NCI-H128 (cell line): ENCODE results near the gene OR52W1.
A peak's percentile ranks its signal among the peaks of the same experiment; 100 is the strongest.
"Not testable (repeated sequence)": the region's sequence is repeated elsewhere in the genome, so short reads cannot be mapped to it uniquely, and the experiment has no call there.

Experiments used
- DNase-seq: peaks from one replicate; lab custom pipeline; 2025; ENCODE audit not compliant: unreplicated experiment; lab: John Stamatoyannopoulos, UW

Gene OR52W1

DNA sequence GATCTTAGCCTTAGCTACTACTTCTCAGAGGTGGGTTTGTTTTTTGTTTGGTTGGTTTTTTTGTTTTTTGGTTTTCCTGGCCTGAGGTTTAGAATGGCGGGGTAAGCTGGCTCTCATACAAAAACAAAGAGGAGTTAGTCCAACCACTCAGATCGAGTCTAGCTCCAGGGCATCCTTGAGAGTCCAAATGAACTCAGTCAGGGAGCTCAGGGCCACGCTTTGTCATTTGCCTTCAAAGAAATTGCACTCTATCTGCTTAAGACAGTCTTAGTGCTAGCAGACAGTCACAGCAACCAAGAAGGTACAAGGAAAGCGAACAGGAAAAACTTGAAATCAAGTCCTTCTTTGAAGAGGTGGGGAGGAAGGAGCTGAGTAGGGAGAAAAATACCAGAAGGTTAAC lies 17.5 kb downstream of the OR52W1 start:
- no peak for DNase-seq

DNA sequence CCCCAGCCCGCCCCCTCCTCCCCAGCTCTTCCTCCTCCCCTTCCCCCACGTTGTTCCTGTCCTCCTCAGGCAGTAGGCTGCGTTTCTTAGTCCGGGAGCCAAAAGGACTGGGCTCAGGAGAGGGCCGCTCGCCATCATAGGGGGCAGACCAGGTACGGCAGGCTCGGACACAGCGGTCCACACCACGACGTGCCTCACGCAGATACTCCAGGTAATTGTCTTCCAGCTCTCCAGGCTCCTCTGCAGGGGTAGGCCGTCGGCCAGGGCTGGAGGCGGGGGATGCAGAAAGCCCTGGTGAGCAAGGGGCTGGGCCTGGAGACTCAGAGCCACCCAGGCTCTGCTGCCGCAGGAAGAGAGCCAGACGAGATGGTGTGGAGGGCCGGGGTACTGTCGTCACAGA lies 18.7 kb downstream of the OR52W1 start:
- DNase-seq: no peak

- DNase-seq: no peak
These were observed 20.3 kb downstream of the OR52W1 start for GRCh38 chr11:6219359-6219758.

DNA sequence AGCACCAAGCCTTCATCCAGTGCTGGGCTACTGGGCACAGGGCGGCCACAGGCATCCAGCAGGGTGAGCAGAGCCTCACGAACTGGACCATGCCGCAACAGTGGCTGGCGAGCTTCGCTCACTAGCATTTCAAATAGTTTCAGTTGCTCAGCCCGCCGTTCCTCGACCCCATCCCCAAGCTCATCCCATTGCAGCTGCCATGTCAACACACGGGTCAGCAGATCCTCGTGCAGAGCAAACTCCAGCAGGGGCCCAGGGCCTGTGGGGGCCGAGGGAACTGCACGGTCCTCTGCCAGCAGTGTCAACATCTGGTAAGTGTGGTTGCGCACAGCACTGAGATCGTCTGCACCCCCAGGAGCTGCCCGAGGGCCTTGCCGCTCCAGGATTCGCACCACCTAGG lies 24.8 kb downstream of the OR52W1 start:
- no peak for DNase-seq

DNA sequence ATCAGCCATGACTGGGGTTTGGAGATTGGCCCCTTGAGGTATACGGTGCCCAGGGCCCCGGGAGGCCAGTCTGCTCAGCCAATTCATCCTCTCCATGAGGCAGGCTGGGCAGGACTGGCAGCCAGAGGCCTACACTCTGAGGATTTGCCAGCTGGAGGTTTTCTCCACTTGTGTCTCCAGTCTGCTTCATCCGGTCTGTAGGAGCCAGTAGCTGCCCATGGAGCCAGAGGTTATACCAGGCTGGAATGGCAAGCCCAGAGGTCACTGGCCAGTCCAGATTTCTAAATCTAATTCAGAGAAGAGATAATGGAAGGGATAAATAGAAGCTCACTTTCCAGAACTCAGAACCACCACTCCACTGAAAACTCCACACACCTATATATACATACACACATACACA lies 25.4 kb downstream of the OR52W1 start:
- no peak for DNase-seq

- no peak for DNase-seq
These were observed 26.0 kb downstream of the OR52W1 start for GRCh38 chr11:6225024-6225423.

DNA sequence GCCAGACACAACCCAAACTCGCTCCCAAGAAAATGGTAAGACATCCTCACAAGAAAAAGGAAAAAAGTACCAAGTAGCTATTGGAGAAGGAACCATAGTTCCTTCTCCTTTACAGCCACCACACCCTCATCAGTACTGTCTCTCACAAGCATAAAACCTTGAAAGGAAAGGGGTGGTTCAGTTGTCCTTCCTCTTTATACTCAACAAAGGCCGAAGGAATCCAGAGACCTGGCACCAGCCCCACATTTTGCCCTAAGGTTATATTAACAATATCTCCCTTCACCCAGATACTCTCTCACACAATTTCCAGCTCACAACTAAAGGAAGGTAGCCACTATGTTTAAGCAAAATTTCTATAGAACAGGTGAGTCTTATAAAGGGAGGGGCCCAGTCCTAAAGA lies 26.9 kb downstream of the OR52W1 start:
- no peak for DNase-seq

DNA sequence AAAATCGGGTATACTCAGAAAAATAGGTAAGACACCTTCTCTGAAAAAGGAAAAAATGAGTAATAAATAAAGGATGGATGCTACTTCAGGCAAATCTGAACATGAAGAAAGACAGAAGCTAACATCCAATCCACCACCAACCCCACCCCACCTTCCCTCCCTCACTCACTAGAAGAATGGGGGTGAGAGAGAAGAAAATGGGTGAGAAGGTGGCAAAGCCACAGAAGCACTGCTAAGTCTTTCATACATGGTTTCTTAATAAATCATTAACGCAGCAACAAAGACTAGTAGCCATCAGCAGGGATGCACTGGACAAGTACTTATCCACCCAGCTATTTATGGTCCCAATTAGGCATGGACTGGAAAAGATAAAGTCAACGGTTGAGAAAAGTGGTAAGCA lies 29.5 kb downstream of the OR52W1 start:
- no peak for DNase-seq

- no peak for DNase-seq
These were observed 30.9 kb downstream of the OR52W1 start for GRCh38 chr11:6229911-6230310.

DNA sequence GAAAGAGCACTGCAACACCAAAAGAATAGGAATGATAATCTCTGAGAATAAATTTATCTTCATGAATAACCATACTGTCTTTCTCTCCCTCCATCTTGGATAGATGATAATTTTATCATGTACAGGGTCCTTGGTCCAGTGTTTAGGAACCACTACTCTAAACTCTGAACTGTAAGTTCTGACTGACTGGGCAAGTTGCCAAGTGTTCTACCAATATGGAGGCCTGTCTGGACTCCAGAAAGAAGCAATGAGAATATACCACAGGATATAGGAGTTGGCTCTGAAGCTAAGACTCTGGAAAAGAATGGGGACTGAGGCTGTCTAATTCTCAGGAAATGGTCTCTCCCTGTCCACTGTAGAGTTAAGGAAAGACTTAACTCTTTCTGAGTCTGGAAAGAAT lies 33.9 kb downstream of the OR52W1 start:
- DNase-seq: no peak

GRCh38 chr11:6233984-6234386 lies 35.0 kb downstream of the OR52W1 start:
- no peak for DNase-seq

GRCh38 chr11:6234387-6235107 lies 35.5 kb downstream of the OR52W1 start, which contains the start of gene FHIP1B:
FHIP1B (minus strand) TSS chr11:6234636; CDS start chr11:6224516, 10,120 bp downstream.
- peak; percentile 97 for DNase-seq

GRCh38 chr11:6237266-6237665 lies 38.2 kb downstream of the OR52W1 start:
- no peak for DNase-seq

- DNase-seq: no peak
These were observed 38.8 kb downstream of the OR52W1 start for GRCh38 chr11:6237761-6238302.

DNA sequence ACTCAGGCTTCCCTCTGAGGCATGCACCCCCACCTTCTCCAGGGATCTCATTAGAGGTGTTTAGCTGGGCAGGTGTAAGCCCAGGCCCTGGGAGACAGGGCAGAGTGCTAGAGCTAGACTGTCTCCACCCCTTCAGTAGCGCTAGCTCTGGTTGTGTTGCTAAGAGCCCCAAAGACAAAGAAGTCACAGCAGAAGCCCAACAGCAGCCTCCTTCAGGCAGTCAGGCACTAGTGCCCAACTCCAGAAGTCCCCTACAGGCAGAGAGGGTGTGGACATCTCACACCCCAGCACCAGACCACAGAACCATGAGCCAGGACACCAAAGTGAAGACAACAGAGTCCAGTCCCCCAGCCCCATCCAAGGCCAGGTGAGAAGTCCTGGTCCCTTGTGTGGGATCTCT lies 39.9 kb downstream of the OR52W1 start, which contains the start of gene CNGA4:
CNGA4 (plus strand) TSS at position 188 of the 400 bp plus-strand sequence; CDS start at position 306, 118 bp downstream.
- DNase-seq: no peak

- no peak for DNase-seq
These were observed 41.1 kb downstream of the OR52W1 start for GRCh38 chr11:6240139-6240538.

- DNase-seq: no peak
These were observed 41.8 kb downstream of the OR52W1 start for GRCh38 chr11:6240781-6241180.

- no peak for DNase-seq
These were observed 42.3 kb downstream of the OR52W1 start for GRCh38 chr11:6241316-6241715.

GRCh38 chr11:6245536-6245935 lies 46.5 kb downstream of the OR52W1 start:
- no peak for DNase-seq

DNA sequence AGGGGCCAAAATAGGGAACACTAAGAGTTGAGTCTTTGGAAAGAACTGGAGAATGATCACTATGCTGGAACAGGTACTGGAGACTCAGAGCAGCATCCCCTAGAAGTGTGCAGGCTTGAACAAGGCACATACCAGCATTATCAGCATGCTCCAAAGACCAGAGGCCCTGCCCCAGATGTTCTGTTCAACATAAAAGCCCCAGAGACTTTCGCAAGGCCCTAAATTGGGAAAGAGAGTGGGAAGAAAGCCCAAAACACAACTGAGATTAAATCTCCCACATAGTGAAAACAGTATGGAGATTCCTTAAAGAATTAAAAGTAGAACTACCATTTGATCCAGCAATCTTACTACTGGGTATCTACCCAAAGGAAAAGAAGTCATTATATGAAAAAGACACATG lies 49.2 kb downstream of the OR52W1 start:
- DNase-seq: no peak

DNA sequence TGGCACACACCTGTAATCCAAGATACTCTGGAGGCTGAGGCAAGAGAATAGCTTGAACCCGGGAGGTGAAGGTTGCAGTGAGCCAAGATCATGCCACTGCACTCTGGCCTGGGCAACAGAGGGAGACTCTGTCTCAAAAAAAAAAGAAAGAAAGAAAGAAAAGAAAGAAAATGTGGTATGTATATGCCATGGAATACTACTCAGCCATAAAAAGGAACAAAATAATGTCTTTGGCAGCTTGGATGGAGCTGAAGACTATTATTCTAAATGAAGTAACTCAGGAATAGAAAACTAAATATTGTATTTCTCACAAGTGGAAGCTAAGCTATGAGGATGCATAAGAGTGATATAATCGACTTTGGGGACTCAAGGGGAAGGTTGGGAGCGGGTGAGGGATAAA lies 49.9 kb downstream of the OR52W1 start:
- DNase-seq: not testable (repeated sequence)
